GM19023 (cell line): ENCODE measurements around the gene DHCR7.

Experiments
- ATAC-seq: cut with Tn5 transposase; IDR thresholded peaks from one replicate; pipeline ENCODE4 v1.9.1; 2021; ENCODE audit warnings: mild to moderate bottlenecking, moderate library complexity; ENCODE audit not compliant: unreplicated experiment

Gene DHCR7

DNA sequence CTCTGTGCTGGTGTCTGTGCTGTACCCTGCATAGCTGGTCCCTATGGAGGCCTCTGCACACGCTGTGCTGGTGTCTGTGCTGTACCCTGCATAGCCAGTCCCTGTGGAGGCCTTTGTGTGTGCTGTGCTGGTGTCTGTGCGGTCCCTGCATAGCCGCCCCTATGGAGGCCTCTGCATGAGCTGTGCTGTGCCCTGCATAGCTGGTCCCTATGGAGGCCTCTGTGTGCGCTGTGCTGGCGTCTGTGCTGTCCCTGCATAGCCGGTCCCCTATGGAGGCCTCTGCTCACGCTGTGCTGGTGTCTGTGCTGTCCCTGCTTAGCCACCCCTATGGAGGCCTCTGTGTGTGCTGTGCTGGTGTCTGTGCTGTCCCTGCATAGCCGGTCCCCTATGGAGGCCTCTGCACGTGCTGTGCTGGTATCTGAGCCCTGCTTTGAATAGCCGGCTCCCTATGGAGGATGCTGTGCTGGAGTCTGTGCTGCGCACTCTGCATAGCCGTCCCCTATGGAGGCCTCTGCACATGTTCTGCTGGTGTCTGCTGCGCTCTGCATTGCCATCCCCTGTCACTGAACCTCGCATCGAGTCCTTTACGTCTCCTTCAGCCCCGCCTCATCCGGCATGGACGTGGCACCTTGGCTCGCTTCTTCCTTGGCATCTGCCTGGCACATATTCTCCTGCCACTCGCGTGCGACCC lies 11.0 kb upstream of the DHCR7 start:
- ATAC-seq: no peak

DNA sequence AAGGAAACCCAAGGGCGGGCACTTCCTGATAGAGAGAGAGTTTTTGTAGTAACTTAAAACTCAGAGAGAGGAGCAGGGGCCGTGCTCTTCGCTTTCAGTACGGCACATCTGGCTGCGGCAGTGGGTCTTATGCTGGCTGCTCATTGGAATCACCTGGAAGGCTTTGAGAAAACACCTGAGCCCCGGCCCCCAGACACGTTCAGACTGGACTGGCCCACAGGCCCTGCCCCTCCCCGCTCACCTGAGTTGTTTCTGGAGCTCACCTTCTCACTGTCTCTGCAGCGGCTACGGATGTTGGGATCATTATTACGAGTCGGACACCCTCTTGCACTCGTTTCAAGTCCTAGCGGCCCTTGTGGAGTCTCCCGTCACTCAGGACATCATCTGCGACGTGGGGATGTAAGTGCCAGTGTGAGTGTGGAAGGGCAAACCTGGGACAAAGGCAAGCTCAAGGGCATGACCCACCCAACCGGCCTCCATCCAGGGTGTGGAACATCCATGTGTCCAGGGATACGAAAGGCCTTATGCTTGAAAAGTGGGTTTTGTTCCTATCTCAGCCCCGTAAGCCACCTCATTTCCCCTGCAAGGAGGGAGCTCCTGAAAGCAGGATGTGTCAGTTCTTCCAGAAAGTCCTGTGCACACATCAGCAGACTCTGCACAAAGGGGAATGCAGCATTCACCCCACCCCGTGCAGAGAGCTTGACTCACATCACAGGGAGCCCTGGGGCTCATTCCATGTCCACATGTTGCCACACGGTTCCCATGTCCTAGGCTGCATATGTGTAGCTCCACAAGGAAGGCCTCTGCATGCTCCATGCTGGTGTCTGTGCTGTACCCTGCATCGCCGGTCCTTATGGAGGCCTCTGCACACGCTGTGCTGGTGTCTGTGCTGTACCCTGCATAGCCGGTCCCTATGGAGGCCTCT lies 10.2 kb upstream of the DHCR7 start:
- ATAC-seq: no peak

DNA sequence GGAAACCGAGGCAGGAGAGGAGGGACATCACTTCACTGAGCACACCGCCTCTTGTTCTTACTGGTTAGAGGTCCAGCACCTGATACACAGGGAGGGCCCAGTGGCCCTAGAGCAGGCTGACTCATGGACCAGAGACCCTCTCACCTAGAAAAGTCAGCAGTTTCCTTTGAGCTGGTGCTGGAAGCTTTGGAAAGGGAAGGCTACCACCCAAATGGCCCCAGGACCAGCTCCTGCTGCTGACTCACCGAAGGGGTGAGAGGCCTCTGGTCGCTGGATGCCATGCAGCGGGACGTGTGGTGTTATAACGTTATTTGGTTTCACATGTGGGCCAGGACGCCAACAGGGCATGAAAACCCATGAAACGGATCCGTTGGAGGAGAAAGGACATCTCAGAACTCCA lies 8.6 kb upstream of the DHCR7 start:
- ATAC-seq: no peak

DNA sequence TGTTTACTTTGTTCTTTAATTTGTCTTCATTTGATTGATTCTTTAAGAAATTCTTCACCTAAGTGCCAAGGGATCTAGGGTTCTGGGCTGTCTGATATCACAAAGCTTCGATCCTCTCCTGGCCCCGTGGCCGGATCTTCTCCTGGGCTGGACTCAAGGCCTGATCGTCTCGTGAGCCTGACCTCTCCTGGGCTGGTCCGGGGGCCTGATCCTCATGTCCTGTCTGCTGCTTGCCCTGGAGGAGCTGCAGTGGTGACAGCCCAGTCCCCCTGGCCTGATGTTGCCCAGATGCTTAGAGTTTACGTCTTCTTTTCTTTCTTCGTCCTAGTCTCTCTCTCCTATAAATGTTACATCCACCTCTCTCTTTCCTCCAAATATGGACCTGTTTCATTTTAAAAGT lies 8.1 kb upstream of the DHCR7 start:
- ATAC-seq: no peak

DNA sequence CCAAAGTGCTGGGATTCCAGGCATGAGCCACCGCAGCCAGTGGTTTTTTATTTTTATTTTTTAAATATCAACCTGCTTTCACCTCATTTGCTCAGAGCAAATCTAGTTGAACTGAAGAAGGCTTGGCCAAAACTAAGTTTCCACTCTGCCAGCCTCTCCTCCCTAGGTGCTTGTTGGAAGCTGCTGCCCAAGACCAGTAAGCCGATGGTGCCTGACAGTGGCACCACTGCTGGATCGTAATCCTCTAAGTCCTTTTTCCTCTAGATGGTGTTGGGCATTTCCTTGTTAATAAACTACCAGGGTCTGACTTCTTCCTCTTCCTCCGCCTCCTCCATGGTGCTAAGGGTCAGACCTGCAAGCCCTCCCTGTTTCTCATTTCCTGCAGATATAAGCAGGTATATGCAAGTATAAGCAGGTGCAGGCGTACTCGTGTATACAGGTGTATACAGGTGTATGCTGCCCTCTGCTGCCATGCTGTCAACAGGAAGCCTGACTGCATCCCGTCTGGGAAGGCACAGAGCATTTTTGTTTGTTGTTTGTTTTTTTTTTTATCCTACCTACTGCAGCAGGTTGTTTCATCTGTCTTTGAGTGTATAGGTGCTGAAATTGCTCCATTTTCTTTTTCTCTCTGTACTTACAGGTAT lies 6.4 kb upstream of the DHCR7 start:
- ATAC-seq: no peak

DNA sequence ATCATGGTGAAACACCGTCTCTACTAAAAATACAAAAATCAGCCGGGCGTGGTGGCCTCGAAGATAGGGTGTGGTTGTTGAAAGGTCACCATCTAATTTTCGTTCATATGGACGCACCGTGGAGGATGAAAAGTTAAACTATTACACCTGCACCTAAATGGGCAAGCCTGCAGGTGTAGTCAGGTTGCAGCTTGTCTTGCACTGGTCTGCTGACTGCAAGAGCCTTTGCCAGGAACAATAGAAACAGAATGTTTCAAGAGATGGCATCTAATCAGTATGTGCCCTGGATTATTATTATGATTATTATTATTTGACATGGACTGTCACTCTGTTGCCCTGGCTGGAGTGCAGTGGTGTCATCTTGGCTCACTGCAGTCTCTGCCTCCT lies 5.7 kb upstream of the DHCR7 start:
- no peak for ATAC-seq

DNA sequence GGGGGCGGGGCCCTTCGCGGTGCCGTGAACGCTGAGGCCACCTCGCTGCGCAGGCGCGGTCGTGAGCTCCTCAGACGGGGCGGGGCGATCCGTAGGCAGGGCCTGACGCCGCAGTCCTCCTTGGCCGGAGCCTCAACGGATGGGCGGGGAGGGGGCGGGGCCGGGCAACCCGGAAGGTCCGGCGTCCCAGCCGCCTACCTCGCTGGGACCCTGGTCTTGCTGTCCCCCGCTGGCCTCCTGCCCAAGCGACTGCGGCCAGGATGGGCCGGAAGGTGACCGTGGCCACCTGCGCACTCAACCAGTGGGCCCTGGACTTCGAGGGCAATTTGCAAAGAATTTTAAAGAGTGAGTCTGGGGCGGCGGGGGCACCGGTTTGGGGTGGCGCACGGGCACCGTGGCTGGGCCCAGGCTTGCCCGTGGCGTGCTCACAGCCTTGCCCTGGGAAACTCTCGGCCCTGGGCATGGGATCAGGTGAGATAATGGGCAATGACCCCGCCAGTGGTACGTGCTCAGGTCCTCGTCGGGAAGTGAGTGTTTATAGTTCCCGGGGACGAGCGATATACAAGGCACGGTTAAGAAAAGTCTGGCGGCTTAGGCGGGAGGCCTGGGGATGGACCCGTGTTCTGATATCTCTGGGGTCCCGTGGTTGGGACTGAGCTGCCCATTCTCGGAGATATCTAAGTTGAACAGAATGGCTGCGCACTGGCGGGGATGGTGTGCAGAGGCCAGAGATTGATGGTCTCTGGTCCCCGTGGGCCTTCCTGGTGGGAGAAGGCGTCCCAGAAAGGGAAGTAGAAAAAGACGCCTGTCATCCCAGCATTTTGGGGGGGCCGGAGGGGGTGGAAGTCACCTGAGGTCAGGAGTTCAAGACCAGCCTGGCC lies 5.1 kb upstream of the DHCR7 start, which contains the start of gene NADSYN1:
Gene NADSYN1, plus strand, starts transcription at position 167 of the 881 bp plus-strand sequence. Its CDS starts 94 bp downstream, at position 261.
- ATAC-seq: peak; percentile 49

DNA sequence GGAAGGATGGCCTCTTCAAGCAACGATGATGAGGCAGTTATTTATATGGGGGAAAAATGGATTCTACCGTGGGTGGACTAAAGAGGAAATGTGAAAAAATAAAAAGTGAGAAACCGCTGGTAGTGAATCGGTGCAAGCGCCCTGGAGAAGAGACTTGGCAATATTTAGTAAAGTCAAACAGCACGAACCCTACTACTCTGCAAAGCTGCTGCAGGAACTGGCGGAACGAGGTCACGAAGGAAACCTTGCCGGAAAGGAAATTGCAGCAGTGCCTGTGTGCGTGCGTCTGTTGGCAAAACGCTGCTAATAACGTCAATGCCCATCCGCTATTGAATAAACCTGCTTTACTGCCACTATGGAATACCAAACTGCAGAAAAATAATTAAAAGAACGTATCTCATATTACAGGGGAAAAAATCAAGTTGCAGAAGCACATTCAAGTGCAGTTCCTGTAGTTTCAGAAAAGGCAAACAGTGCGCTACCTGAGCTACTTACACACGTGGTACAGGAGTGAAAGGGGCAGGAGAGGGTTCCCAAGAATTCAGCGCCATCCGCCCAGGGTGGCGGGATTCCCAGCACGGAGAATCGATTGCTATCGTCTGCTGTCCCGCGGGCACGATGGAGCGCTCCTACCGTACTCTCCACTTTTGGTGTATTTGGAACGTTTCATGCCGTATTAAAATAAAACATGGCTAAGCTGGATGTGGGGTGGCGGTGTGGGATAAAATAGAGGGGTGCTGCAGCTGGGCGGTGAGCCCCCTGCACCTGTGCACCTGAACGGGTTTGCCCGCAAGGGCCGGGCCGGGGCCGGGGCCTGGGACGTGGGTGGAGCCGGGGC lies 4.2 kb upstream of the DHCR7 start:
- no peak for ATAC-seq

DNA sequence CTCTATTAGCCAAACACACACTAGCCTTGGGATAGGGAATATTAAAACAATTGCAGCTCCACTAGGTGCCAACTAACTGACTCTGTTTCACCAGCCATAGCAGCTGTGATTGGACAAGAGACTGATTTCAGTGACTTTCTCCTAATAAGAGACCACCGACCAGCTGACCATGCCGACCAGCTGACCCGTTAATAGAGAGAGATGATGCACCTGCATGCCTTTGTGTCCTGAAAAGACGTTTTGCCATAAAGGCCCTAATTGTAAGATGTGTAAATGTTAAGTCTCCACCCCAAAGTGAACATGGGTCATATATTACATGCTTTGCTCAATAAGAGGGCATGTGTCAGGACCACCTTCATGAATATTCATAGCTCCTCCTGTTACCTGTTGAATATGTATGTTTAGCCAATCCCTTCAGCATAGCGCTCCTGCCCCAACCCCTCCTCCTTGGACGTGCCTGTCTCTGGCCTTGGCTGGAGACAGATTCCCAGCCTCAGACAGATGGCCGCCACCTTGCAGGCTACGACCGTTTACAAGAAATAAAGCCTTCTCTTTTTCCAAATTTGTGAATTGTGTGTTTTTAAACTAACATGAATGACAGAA lies 3.5 kb upstream of the DHCR7 start:
- no peak for ATAC-seq

DNA sequence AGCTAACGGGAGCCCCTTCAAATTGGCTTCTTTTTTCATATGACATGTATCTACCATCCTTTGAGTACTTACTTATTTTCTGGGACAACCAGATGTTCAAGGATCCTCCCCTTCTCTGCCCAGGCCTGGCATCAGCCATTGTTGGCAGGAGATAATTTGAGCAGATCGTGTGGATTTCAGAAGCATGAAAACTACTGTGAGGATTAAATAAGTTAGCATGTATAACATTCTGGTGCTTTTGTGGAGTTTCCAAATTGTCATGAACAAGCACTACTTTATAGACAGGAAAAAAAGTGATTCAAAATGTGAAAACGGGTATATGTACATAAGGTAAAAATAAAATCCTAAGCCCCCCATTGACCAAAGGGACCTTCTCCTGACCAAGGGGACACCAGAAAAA lies 2.7 kb upstream of the DHCR7 start:
- no peak for ATAC-seq

DNA sequence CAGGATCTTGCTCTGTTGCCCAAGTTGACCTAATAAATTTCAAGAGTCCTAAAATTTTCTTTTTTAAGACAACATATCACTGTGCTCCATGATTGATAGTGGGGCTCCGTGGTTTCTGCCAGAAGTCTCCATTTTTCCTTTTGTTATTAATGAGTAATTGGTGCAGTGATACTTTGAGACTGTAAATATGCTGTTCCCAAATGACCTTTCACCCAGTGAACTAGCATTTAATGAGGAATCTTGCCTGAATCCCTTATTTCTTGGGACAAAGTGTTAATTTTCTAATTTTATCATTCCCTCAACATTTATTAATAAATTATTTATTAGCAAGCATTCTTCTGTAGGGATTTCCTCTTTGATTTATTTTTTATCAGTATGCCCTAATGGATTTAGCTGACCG lies 2.3 kb upstream of the DHCR7 start:
- ATAC-seq: no peak

DNA sequence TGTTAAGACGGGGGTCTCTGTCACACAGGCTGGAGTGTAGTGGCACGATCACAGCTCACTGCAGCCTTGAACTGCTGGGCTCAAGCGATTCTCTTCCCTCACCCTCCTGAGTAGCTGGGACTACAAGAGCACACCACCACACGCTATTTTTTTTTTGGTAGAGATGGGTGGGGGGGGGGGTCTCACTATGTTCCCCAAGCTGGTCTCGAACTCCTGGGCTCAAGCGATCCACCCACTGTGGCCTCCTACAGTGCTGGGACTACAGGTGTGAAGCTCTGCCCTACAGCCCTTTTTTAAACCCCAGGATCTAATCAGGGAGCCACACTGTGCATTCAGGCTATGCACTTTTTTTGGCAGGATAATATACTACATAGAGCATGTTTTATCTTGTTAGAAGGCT lies 1.4 kb upstream of the DHCR7 start:
- no peak for ATAC-seq

DNA sequence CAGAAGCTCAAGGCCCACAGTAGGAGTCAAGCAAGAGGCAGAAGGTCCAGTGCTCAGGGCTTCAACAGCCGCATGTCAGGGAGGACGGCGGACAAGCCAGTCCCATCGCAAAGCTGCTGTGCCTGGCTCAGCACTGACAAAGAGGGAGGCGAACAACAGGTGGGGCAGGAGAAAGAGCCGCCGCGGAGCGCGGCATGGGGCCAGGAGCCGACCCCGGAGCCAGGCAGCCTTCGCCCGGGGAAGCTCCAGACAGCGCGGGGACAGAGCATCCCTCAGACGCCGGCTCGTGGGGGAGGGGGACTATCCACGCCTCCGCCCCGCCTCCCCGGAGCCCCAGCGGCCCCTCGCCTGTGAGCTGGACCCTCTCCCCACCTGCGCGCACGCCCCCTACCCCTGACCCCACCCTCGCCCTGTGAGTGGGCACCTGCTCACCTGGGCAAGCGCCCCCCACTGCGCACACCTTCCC lies 369 bp downstream of the DHCR7 start:
- ATAC-seq: peak; percentile 16

DNA sequence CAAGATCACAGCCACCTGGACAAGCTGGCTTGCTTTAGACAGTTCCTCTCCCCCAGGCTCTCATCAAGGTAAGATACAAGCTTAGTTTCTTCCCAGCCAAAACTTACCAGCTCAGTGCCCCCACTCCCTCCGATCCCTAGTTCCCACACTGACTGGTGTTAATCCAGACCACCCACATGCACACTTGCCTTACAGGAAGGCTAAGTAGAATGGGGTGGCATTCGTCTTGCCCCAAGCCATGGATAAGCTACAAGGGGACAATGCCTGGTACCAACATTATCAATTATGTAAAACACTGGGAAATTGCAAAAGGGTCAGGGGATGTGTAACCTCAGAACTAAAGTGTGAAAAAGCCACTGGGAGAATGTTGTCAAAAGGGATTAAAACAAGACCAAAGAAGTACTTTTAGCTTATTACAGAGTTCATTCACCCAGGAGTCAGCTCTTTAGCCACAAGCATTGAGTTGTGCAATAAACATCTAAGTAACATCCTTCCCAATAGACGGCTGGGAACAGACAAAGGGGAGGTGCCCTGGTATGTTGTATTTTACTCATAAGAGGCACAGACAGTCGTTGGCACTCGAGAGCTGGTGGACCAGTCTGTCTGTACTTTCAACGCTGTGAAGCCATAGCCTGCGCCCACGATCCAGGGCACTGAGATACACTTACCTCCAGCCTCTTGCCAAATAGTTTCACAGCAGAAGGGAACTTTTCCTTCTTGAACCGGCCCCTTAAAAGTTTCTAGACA lies 1.1 kb downstream of the DHCR7 start:
- no peak for ATAC-seq

DNA sequence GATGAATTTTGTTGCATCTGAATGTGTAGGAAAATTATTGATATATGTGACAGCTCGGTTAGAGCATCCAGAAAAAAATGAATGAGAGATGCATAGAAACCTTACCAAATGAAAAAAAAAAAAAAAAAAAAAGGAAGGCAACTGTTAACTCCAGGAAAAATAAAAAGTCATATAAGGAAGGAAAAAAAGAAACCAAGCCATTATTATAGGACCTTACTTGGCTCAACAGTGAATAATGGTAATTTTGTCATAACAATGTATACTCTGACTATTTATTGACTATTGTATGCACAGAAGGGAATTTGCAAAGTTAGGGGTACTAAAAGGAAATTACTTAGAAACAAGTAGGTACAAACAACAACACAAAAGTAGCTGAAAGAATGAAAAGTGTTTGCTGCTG lies 2.0 kb downstream of the DHCR7 start:
- ATAC-seq: no peak

DNA sequence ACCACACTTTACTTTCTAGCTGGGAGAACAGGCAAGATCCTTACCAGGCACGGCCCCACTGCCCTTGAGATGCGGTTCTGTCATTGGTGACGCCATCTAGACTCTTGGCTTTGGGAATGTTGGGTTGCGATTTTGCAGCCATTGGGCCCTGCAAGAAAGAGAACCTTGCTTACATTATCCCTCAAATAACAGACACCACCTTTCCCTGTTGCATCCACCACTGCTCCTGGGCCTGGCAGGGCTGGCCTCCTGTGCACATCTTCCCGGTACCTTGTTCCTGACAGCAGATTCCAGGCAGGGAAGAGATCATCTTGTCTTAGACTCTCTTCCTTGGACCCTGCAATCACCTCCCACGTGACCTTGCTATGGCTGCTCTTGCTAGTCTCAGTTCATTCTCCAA lies 3.4 kb downstream of the DHCR7 start:
- ATAC-seq: no peak

DNA sequence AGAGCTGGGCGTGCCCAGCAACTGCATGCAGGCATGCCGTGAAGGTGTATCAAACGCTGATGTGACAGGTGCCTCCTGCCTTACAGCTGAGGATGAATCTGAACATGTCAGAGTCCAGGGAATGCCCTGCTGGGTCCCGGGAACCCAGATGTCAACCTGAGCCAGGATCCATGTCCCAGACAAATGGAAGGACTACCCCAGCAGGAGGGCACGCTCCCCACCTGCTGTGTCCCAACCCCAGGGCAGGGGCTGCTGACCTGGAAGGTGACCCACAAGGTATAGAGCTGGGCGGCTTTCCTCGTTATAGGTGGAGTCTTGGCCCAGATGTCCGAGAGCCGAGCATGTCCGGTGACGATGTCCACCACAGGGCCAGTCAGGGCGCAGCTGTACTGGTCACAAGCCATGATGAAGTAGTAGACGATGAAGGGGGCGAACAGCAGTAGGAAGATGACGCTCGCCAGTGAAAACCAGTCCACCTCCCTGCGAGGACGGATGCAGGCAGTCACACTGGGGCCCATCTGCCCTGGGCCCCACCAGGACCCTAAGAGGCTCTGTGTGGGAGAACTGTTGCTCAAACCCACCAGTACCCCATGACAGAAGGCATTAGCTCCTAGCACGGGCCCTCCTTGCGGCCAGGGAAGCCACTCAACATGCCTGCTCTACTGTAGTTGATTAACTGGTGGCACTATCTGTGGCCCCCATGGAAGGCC lies 4.3 kb downstream of the DHCR7 start:
- no peak for ATAC-seq

DNA sequence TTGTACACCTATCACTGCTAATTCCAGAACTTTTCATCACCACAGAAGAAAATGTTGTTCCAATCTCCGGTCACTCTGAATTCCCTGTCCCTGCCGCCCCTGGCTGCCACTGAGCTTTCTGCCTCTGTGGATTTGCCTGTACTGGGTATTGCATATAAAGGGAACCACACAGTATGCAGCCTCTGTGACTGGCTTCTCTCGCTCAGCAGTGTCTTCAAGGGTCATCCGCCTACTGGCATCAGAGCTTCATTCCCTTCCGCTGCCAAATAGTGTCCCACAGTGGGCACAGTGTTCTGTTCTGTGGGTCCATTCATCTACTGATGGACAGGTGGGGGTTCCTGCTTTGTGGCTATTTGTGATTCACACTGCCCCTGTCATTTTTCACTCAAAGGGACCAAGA lies 5.3 kb downstream of the DHCR7 start:
- ATAC-seq: no peak
